Heart left ventricle (tissue), 13 donors: ENCODE measurements around the gene UBALD2.

Source experiments
- CTCF ChIP-seq, 12 donors: fragments of 200-600 bp; sonication (generic) in 4 of 12; IDR thresholded peaks; one replicate each; pipeline versions ENCODE4 v1.5.0 to v1.8.0; 2018 to 2022; ENCODE audit warnings: antibody characterized with exemption in 12 of 12, mild to moderate bottlenecking in 5 of 12
- POLR2A ChIP-seq, 2 donors: fragments of 450-650 bp; IDR thresholded peaks; one replicate each; pipeline ENCODE4 v1.6.1; 2017; ENCODE audit warnings: antibody characterized with exemption in 2 of 2, mild to moderate bottlenecking in 2 of 2, moderate library complexity in 2 of 2
- donor health status: ischemic (EF 13 %, LVEDD 7.1; RV severe dilation, severe dysfunction).
- donor health status: DM: no; HTN: yes; CAD: no.
- donor health status: DM: no; HTN: no; CAD: no.
- donor health status: ischemic (EF 25% LVEDD 6.9; RV normal size, moderate dysfunction).
- donor health status: ischemic (EF 25% LVEDD 5.7; RV mildly dilated, moderate dysfunction).
- donor health status: ischemic (EF 35%, LVEDD 5.7; RV mildly dilated, moderate dysfunction).
- donor health status: nonischemic (EF 11% LVEDD 7.7; RV severe dilation, severe dysfunction).
- donor health status: DM: yes; HTN: yes; CAD: no.
- donor health status: PGD.
- donor health status: ischemic (EF 29% LVEDD 5.4; RV normal size, mild dysfunction).
- donor health status: nonischemic (EF 23%, LVEDD 6.1; RV moderate dilation, normal function).

- TF ChIP-seq CTCF (IDR thresholded peaks at IDR 0.05), result no peak
- TF ChIP-seq POLR2A (IDR thresholded peaks at IDR 0.05), result no peak
Observed at GRCh38 chr17:76275382-76276068, 10.4 kb downstream of the UBALD2 start.
